Measurements from ENCODE around the gene RASSF3.

DNA sequence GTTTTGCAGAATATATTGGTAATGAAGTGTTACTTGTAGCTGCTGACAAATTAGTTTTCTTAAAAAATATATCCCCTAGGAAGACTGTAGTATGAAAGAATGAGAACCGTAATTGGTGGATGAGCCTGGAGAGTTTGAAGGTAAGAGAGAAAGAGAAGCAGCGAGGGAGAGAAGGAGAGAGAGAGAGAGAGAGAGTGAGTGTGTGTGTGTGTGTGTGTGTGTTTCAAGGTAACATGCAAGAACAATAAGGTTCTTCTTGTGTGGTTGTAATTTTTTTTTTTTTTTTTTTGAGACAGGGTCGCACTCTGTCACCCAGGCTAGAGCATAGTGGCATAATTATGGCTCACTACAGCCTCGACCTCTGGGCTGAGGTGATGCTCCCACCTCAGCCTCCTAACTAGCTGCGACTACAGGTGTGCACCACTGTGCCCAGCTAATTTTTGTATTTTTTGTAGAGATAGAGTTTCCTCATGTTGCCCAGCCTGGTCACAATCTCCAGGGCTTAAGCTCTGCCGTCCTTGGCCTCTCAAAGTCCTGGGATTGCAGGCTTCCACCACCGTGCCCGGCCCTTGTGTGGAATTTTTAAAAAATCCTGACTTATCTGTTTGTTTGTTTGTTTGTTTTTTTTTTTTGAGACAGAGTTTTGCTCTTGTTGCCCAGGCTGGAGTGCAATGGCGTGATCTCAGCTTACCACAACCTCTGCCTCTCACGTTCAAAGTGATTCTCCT is 73.7 kb downstream of the RASSF3 start:
- TF ChIP-seq, protein P1, sequence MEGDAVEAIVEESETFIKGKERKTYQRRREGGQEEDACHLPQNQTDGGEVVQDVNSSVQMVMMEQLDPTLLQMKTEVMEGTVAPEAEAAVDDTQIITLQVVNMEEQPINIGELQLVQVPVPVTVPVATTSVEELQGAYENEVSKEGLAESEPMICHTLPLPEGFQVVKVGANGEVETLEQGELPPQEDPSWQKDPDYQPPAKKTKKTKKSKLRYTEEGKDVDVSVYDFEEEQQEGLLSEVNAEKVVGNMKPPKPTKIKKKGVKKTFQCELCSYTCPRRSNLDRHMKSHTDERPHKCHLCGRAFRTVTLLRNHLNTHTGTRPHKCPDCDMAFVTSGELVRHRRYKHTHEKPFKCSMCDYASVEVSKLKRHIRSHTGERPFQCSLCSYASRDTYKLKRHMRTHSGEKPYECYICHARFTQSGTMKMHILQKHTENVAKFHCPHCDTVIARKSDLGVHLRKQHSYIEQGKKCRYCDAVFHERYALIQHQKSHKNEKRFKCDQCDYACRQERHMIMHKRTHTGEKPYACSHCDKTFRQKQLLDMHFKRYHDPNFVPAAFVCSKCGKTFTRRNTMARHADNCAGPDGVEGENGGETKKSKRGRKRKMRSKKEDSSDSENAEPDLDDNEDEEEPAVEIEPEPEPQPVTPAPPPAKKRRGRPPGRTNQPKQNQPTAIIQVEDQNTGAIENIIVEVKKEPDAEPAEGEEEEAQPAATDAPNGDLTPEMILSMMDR (IDR thresholded peaks at IDR 0.05 in 4 of 5, conservative IDR thresholded peaks at IDR 0.05 in 1 of 5), result no peak
- TF ChIP-seq POLR2A (IDR thresholded peaks at IDR 0.05), result no peak
